Prostate gland (tissue), 2 donors: Measurements from ENCODE around the gene RPL35. TPM values are rescaled to one million over a fixed set of nuclear protein-coding genes. Genes with fewer than 3 reads are reported as not detected.

Source experiments
- DNase-seq: peaks from one replicate; pipeline ENCODE4 v3.0.0-alpha.2; 2019; ENCODE audit warnings: low spot score
- H3K27ac ChIP-seq, 2 donors: fragments of 200-600 bp; sonication (generic); 2 replicates each; pipeline ENCODE4 v1.5.1; 2017 to 2019
- H3K27me3 ChIP-seq: fragments of 200-600 bp; sonication (generic); replicated peaks from 2 replicates; pipeline ENCODE4 v1.5.1; 2019; ENCODE audit not compliant: insufficient read depth
- H3K36me3 ChIP-seq, 2 donors: fragments of 200-600 bp; sonication (generic); 1 replicate in 1 of 2; 2 replicates in 1 of 2; pipeline versions ENCODE4 v1.5.1 to v1.8.1; 2017 to 2019
- H3K4me1 ChIP-seq: fragments of 200-600 bp; sonication (generic); replicated peaks from 2 replicates; pipeline ENCODE4 v1.5.1; 2019
- H3K4me3 ChIP-seq, 2 donors: fragments of 200-600 bp; sonication (generic); 2 replicates each; pipeline ENCODE4 v1.5.1; 2017 to 2019
- H3K9me3 ChIP-seq: fragments of 200-600 bp; sonication (generic); 2 replicates; pipeline ENCODE4 v1.5.1; 2017
- POLR2A ChIP-seq: fragments of 450-650 bp; IDR thresholded peaks from one replicate; pipeline ENCODE4 v1.6.1; 2016; ENCODE audit warnings: antibody characterized with exemption, mild to moderate bottlenecking
- POLR2AphosphoS5 ChIP-seq: sonication (generic); formaldehyde crosslinking; IDR thresholded peaks from one replicate; pipeline ENCODE4 v1.6.1; 2017; ENCODE audit warnings: antibody characterized with exemption
- WGBS: methylation state at CpG from one replicate; pipeline ENCODE4 v1.1.5; 2018; 5-methylcytosine and 5-hydroxymethylcytosine counted together
- intact Hi-C: fragments of 100-400 bp; cut with DNase I; formaldehyde crosslinking; loops from one replicate; pipeline ENCODE4 v1.14.2; 2022
- total RNA-seq, 2 donors: library from RNA; depleted of rRNA; stranded (reverse); fragments of >200 nt; gene quantifications; one replicate each; pipeline ENCODE4 v1.1.0, GENCODE V29; 2016
- TF ChIP-seq, protein P1 (sequence below), 4 experiments: fragments of 200-600 bp in 2 of 4; fragments of 450-650 bp in 2 of 4; sonication (generic) in 2 of 4; IDR thresholded peaks; 1 replicate in 3 of 4; 2 replicates in 1 of 4; pipeline ENCODE4 v1.5.1; 2016 to 2019; ENCODE audit warnings: antibody characterized with exemption in 4 of 4, mild to moderate bottlenecking in 2 of 4, moderate library complexity in 2 of 4

Gene RPL35
- total RNA-seq, 2 donors from 2014 or later = 1,539 to 2,854 TPM

DNA sequence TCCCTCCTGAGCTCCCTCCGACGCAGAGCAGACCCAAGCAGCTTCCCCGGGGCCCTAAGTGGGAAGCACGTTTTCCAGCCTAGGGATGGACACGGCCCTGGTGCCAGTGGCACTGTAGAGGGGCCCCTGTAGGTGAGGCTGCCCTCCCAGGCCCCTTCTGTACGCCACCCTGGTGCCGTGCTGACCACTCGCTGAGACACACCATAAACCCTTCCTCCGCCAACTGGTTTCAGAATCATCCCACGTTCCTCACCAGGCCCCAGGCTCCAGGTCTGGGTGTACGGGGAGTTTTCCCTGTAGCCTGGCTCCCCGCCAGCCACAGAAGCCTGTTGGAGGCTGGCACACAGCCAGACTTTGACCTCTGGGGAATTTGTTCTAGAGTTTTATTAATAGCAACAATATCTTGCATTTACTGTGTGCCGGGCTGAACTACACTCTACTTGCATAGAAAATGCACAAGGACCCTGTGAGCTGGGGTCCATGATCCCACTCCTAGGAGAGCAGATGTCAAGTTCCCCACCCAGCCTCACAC, 26.7 kb downstream of the RPL35 start:
- intact Hi-C loops = no loop called here
- Histone ChIP-seq H3K36me3 (no peaks in the 10 kb centered on the region), H3K4me3 (no peak overlapping the region), H3K27ac (no peak overlapping the region), H3K4me1 (no peaks in the 10 kb centered on the region), H3K9me3 (no peaks in the 10 kb centered on the region), H3K27me3 (no peaks in the 10 kb centered on the region)
- TF ChIP-seq POLR2AphosphoS5 = no peak
- no peak for TF ChIP-seq POLR2A
- TF ChIP-seq, protein P1, sequence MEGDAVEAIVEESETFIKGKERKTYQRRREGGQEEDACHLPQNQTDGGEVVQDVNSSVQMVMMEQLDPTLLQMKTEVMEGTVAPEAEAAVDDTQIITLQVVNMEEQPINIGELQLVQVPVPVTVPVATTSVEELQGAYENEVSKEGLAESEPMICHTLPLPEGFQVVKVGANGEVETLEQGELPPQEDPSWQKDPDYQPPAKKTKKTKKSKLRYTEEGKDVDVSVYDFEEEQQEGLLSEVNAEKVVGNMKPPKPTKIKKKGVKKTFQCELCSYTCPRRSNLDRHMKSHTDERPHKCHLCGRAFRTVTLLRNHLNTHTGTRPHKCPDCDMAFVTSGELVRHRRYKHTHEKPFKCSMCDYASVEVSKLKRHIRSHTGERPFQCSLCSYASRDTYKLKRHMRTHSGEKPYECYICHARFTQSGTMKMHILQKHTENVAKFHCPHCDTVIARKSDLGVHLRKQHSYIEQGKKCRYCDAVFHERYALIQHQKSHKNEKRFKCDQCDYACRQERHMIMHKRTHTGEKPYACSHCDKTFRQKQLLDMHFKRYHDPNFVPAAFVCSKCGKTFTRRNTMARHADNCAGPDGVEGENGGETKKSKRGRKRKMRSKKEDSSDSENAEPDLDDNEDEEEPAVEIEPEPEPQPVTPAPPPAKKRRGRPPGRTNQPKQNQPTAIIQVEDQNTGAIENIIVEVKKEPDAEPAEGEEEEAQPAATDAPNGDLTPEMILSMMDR (IDR thresholded peaks at IDR 0.05) = no peak
- WGBS = 49% methylated on average over 13 of the region's 13 CpGs
- DNase-seq = peak; percentile 44

DNA sequence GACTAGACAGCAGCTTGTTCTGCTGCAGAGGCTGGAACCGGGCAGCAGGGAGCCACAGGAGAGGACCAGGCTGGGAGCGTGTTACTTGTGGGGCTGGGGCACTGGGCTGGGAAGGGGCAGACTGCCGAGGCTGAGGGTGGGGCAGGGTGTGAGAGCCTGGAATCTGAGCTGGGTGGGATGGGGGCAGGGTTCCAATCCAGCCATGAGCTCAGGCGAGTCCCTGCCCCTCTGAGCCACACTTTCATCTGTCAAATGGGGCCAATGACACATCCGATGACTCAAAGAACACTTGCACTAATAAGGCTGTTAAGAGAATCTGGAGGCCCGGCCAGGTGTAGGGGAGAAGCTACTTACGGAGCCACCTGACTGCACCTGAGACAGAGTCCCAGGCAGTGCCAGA, 27.2 kb downstream of the RPL35 start:
- Histone ChIP-seq H3K27ac (no peak overlapping the region), H3K27me3 (no peaks in the 10 kb centered on the region), H3K4me1 (no peaks in the 10 kb centered on the region), H3K4me3 (no peak overlapping the region), H3K36me3 (no peaks in the 10 kb centered on the region), H3K9me3 (no peaks in the 10 kb centered on the region)
- WGBS = 64% methylated on average over 7 of the region's 7 CpGs
- TF ChIP-seq POLR2A (no peak), POLR2AphosphoS5 (no peak)
- TF ChIP-seq, protein P1 (IDR thresholded peaks at IDR 0.05) = no peak
- intact Hi-C loops = no loop called here
- no peak for DNase-seq

DNA sequence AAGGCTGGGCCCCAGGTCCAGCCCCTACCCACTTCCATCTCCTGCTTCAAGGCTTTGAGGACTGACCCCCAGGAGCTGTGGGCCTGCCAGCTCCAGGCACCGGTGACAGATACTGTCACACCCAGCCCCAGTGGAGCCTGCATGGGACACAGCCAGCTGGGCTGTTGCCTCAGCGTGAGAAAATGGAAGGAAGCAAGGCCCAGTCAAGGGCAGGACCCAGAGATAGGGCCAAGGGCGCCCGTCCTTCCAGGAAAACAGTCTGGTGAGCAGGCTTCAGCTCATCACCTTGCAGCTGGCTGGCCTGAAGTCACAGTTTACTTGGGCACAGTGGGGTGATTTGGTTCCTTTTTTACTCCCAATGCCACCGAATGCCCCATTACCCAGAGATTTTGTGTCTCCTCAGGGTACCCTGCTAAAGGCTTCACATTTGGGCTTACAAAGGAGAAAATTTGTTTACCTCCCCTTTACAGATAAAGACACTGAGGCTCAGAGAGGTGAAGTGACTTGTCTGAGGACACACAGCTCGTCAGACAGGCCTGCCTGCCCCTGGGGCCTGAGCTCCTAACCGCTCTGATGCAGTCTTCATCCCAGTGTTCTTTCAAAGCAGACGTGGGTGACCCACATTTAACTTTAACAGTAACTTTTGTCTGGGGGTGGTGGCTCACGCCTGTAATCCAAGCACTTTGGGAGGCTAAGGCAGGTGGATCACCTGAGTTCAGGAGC, 30.0 kb downstream of the RPL35 start:
- no peak overlapping the region for H3K27ac ChIP-seq
- no peaks in the 10 kb centered on the region for H3K9me3 ChIP-seq
- 83% methylated on average over 9 of the region's 9 CpGs for WGBS
- DNase-seq = no peak
- no peak overlapping the region for H3K4me3 ChIP-seq
- no peaks in the 10 kb centered on the region for H3K27me3 ChIP-seq
- H3K36me3 ChIP-seq = no peaks in the 10 kb centered on the region
- TF ChIP-seq POLR2A = no peak
- TF ChIP-seq POLR2AphosphoS5 = no peak
- TF ChIP-seq, protein P1 (IDR thresholded peaks at IDR 0.05) = no peak
- H3K4me1 ChIP-seq = no peaks in the 10 kb centered on the region
- intact Hi-C loops = no loop called here

GRCh38 chr9:124830593-124830992, 31.2 kb downstream of the RPL35 start:
- H3K27ac ChIP-seq = no peak overlapping the region
- no peaks in the 10 kb centered on the region for H3K27me3 ChIP-seq
- H3K9me3 ChIP-seq = no peaks in the 10 kb centered on the region
- no peaks in the 10 kb centered on the region for H3K4me1 ChIP-seq
- TF ChIP-seq, protein P1 (IDR thresholded peaks at IDR 0.05) = no peak
- TF ChIP-seq POLR2A = no peak
- no peak for TF ChIP-seq POLR2AphosphoS5
- 72% methylated on average over 4 of the region's 4 CpGs for WGBS
- no peak overlapping the region for H3K4me3 ChIP-seq
- intact Hi-C loops = no loop called here
- no peak for DNase-seq
- H3K36me3 ChIP-seq = no peaks in the 10 kb centered on the region

DNA sequence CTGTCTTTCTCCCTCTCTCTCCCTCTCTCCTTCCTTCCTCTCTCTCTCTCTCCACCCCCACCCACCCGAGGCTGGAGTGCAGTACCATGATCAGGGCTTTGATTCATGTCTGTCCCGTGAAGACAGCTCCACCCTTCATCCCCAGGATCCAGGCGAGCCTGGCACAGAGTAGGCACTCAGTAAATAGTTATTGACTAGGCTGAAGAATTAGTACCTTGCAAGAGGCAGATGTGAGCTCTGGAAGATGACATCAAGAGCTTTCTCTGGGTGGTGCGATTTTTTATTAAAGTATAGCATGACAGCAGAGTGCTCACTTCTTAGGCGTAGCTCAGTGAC, 32.5 kb downstream of the RPL35 start:
- intact Hi-C loops = no loop called here
- Histone ChIP-seq H3K36me3 (no peaks in the 10 kb centered on the region), H3K27ac (no peak overlapping the region), H3K9me3 (no peaks in the 10 kb centered on the region), H3K4me1 (no peaks in the 10 kb centered on the region), H3K27me3 (no peaks in the 10 kb centered on the region), H3K4me3 (no peak overlapping the region)
- no peak for DNase-seq
- whole genome bisulfite sequencing = 39% methylated on average over 5 of the region's 5 CpGs
- TF ChIP-seq, protein P1 (IDR thresholded peaks at IDR 0.05) = no peak
- TF ChIP-seq POLR2AphosphoS5 (no peak), POLR2A (no peak)
